GM12801 (cell line): Measurements from ENCODE around the gene PPP2R2C.

Source experiments
- TF ChIP-seq, protein P1 (sequence below): IDR thresholded peaks from one replicate; pipeline ENCODE4 v1.5.1; 2011; ENCODE audit warnings: control low read depth; ENCODE audit not compliant: insufficient read length; ENCODE audit errors: extremely low read depth

The PPP2R2C gene

DNA sequence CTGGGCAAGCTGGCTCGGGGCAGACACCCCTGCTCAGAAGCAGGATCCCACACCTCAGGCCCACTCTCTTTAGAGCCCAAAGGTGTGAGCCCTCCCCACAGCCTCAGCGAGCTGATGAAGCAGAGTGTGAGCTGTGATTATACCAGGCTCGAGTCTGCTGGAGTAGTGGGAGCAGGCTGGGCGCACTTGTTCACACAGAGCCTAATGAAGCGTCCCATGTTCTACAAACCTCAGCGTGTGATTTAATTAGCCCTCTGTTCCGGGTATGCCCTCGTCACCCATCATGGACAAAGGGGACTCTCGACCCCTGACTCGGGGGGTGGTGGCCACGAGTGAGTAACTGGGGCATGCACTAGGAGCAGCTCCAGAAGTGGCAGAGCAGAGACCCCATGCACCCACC, 62.3 kb downstream of the PPP2R2C start:
- TF ChIP-seq, protein P1, sequence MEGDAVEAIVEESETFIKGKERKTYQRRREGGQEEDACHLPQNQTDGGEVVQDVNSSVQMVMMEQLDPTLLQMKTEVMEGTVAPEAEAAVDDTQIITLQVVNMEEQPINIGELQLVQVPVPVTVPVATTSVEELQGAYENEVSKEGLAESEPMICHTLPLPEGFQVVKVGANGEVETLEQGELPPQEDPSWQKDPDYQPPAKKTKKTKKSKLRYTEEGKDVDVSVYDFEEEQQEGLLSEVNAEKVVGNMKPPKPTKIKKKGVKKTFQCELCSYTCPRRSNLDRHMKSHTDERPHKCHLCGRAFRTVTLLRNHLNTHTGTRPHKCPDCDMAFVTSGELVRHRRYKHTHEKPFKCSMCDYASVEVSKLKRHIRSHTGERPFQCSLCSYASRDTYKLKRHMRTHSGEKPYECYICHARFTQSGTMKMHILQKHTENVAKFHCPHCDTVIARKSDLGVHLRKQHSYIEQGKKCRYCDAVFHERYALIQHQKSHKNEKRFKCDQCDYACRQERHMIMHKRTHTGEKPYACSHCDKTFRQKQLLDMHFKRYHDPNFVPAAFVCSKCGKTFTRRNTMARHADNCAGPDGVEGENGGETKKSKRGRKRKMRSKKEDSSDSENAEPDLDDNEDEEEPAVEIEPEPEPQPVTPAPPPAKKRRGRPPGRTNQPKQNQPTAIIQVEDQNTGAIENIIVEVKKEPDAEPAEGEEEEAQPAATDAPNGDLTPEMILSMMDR, result no peak

DNA sequence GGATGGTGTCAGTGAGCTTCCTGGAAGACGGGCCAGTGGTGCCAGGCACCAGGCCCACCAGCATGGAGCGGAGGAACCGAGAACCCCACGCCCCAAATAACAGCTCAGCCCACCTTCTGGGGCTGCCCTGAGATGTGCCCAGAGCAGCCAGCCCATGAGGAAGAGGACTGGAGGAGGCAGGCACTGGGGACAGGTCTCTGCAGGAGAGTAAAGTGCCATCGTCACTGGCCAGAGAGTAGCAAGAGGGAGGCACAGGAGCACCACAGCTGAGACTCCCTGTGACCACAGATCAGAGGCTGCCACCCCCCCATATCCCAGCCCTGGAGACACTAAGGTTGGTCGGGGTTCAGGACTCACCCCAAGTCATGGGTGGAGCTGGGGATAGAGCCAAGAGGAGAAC, 63.0 kb downstream of the PPP2R2C start:
- TF ChIP-seq, protein P1, result no peak

DNA sequence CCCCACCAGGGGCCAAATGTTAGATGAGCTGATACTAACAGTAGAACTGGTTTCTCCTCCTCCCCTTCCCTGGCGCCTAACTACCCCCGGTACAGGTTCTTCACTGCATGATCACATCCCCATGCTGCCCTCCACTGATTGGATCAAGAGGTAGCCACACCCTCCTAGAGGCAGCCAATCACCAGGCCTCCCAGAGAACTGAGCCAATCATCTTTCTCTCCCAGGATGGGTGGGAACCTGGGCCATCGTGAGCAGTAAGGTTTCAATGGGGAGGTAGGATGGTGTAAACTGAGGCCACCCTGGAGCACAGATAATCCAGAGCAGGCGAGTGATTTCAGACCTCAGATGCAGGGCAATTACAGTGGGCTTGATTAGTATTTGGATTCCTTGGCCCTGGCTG, 64.2 kb downstream of the PPP2R2C start:
- TF ChIP-seq, protein P1, result no peak

DNA sequence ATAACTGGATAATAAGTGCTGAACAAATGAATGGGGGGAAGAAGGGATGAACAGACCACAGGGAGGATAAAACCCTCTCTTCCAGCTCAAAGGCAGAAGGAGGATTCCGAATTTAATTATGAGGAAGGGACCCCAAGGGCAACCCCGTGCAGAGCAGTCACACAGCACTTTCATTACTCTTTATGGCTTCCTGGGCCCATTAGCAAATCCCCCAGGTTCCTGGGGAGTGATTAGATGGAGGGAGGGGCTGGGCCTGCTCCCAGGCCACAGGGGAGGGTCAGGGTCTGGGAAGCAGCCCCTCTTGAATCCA, 67.1 kb downstream of the PPP2R2C start:
- TF ChIP-seq, protein P1, result no peak

DNA sequence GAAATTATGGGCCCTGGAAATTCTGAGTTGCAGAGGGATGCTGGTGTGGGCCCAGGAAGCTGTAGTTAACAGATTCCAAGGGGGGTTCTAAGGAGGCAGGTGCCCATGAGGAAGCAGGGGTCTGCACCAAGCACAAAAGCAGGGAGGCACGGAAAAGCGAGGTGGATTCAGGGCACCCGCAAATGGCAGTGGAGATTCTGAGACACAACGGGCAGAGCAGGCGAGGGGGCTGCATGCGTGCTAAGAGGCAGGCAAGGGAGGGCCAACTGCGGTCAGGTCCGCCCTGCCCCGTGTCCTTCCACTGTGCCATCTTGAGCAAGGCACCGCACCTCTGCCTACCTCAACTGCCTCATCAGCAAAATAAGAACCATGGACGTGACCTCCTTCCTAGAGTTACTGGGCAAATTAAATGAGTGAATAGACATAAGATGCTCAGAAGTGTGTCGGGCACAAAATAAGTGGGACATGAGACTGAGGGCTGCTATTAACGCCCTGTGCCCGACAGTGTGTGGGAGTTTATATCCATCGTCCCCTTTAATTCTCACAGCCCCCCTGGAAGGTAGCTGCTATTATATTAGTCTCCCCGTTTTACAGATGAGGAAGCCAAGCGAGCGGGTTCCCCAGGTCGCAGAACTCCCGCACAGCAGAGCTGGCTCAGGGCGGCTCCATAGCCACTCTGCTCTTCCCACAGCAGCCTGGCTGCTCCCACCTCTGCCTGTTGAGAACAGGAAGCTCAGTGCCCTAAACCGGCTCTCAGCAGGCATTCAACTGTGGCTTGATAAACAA, 67.6 kb downstream of the PPP2R2C start:
- TF ChIP-seq, protein P1, result no peak

DNA sequence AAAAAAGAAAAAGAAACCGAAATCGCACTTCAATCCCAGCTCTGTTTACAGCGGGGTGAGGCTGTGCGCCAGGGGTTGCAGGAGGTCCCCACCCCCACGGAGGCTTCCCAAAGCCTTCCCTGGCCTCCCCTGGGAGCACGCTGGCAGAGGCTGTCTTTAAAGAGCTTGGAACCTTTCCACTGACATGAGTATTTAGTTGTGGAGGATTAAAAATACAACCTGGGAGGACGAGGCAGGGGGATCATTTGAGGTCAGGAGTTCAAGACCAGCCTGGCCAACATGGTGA, 69.1 kb downstream of the PPP2R2C start:
- TF ChIP-seq, protein P1, result no peak

DNA sequence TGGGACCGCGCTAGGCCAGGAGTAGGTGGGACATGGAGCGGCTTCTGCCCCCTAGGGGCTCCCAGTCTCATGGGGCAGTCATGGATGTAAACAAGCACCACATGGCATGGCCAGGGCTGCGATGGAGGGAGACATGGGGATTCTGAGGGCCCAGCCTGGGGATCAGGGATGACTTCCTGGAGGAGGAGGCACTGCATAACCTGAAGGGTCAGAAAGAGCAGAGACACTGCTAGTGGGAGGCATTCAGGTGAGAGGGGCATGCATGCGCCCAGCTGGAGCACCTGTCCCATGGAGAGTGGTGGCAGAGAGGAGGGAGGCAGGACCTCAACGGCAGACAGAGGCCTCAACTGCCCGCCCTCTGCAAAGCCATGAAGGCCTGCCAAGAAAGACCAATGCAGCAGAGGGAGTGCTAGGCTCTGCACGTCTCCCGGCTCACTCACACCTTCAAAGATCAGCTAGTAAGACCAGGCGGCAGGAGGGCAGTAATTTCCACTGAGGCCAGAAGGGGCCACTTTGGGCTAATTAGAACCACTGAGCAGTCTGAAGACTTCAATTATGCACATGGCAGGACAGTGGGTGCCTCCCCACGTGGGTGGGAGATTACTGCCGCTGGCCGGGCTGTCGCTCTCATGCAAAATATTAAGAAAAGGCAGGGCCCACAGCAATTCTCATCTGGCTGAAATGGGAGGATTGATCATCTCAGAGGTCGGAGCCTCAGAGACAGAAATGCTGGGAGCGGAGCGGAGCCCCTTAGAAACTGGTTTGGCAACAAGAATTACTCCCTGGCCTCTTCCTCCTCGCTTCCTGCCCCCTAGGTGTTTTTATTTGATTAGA, 69.6 kb downstream of the PPP2R2C start:
- TF ChIP-seq, protein P1, result no peak
